ENCODE data around the gene CNP.

The CNP gene

GRCh38 chr17:41972571-41973407, 6.2 kb downstream of the CNP start:
- no peak for DNase-seq (ENCODE audit: low spot score)

- DNase-seq (ENCODE audit: low spot score): no peak
Observed at GRCh38 chr17:41973408-41973811, 6.8 kb downstream of the CNP start.

- no peak for DNase-seq (ENCODE audit: low spot score)
Observed at GRCh38 chr17:41974031-41974430, 7.4 kb downstream of the CNP start.

- no peak for DNase-seq (ENCODE audit: low spot score)
Observed at GRCh38 chr17:41974658-41975057, 8.1 kb downstream of the CNP start.

GRCh38 chr17:41975099-41976083, 8.8 kb downstream of the CNP start:
- peak; percentile 64 for DNase-seq (ENCODE audit: low spot score)

GRCh38 chr17:41976142-41976768, 9.7 kb downstream of the CNP start:
- DNase-seq (ENCODE audit: low spot score): peak; percentile 67

- no peak for DNase-seq (ENCODE audit: low spot score)
Observed at GRCh38 chr17:41977991-41978390, 11.4 kb downstream of the CNP start.

- no peak for DNase-seq (ENCODE audit: low spot score)
Observed at GRCh38 chr17:41982026-41982760, 15.6 kb downstream of the CNP start.

GRCh38 chr17:41984454-41984853, 17.9 kb downstream of the CNP start:
- no peak for DNase-seq (ENCODE audit: low spot score)

GRCh38 chr17:41985919-41986318, 19.3 kb downstream of the CNP start:
- no peak for DNase-seq (ENCODE audit: low spot score)

- no peak for DNase-seq (ENCODE audit: low spot score)
Observed at GRCh38 chr17:41986634-41987033, 20.0 kb downstream of the CNP start.

GRCh38 chr17:41987642-41988041, 21.0 kb downstream of the CNP start:
- no peak for DNase-seq (ENCODE audit: low spot score)

- no peak for DNase-seq (ENCODE audit: low spot score)
Observed at GRCh38 chr17:41988418-41988817, 21.8 kb downstream of the CNP start.

GRCh38 chr17:41989702-41990419, 23.3 kb downstream of the CNP start:
- DNase-seq (ENCODE audit: low spot score): no peak

- DNase-seq (ENCODE audit: low spot score): no peak
Observed at GRCh38 chr17:41992576-41992975, 26.0 kb downstream of the CNP start.

GRCh38 chr17:41996855-41997164, 30.2 kb downstream of the CNP start:
- no peak for DNase-seq (ENCODE audit: low spot score)

- no peak for DNase-seq (ENCODE audit: low spot score)
Observed at GRCh38 chr17:41998497-41998896, 31.9 kb downstream of the CNP start.

GRCh38 chr17:42000413-42001133, 34.0 kb downstream of the CNP start:
- no peak for DNase-seq (ENCODE audit: low spot score)

GRCh38 chr17:42001729-42002128, 35.1 kb downstream of the CNP start:
- no peak for DNase-seq (ENCODE audit: low spot score)

GRCh38 chr17:42002175-42002791, 35.7 kb downstream of the CNP start:
- no peak for DNase-seq (ENCODE audit: low spot score)

All from AG08396 (cell line).